SKM-1 (cell line): ENCODE data around the gene EFCAB8.

Experiments
- DNase-seq: peaks from one replicate; lab custom pipeline; 2025; ENCODE audit not compliant: unreplicated experiment; lab: John Stamatoyannopoulos, UW

The EFCAB8 gene

DNA sequence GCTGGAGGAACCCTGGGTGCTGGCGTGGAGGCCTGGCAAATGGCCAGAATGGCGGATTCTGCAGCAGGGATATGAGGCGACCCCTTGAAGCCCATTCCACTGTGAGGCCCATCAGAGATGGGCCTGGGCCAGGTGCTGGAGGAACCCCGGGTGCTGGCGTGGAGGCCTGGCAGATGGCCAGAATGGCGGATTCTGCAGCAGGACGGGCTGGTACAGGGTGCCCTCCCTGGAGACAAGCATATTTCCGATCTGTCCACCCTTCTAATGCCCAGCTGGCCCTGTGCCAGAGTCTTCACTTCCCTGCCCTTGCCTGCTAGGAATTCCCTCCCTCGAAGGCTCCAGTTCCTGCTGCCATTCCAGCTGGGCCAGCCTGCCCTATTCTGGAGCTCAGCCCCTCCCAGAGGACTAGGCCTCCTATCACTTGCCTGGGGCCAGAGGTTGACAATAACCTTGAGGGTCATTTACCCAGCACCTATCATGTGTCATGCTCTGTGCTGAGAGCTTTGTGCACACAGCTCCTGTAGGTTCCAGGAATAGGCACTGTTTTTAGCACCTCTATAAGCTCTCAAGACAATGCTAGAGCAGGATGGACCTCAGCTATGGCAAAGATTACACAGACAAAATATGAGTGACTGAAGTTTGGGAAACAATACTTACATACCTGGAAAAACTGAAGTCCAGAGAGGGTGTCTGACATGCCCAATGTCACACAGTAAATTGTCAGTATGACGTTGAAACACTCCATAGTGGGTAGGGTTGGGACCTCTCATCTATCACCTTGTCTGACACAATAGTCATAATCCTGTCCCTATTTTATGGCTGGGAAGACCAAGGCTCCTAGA is 124.1 kb downstream of the EFCAB8 start:
- DNase-seq: no peak

DNA sequence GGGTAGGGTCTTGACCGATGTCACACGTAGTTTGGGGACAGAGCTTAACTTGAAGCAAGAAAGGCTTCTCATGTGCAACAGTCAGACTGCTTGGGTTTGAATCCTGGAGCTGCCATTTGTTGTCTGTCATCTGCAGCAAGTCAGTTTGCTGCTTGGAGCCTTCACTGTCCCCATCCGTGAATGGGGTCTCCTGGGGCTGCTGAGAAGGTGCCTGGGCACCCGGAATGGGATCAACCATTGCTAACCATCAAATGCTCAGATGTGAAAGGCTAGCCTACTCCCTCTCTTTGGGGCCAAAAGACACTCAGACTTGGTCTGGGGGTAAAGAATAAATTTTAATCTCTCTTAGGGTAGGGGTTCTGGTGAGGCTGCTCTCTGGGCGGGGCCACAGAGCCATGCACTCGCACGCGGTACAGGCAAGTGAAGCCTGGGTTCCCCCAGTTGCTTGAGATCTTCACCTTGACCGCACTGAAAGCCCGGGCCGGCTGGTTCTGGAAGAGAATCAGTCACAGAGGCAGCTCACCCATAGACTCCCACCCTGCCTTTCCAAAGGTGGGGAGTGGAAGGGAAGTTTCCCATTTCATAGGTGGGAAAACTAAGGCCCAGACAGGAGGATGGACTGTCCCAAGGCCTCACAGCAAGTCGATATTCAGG is 124.9 kb downstream of the EFCAB8 start:
- no peak for DNase-seq

DNA sequence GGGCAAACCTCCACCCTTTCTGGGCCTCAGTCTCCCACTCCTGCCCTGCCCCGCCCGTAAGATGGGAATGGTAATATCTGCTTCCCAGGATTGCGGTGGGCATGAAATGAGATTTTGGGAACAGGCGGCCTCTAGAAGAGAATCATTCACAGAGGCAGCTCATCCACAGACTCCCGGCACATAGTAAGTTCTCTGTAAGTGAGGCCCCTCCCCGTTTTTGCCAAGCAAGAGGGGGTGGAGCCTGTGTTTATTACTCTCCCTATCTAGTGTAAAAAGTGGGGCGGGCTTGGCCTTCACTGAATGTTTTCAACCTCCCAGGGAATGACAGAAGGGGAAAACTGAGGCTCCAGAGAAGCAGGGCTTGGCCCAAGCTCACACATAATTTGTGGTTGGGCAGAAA is 125.5 kb downstream of the EFCAB8 start:
- DNase-seq: no peak

DNA sequence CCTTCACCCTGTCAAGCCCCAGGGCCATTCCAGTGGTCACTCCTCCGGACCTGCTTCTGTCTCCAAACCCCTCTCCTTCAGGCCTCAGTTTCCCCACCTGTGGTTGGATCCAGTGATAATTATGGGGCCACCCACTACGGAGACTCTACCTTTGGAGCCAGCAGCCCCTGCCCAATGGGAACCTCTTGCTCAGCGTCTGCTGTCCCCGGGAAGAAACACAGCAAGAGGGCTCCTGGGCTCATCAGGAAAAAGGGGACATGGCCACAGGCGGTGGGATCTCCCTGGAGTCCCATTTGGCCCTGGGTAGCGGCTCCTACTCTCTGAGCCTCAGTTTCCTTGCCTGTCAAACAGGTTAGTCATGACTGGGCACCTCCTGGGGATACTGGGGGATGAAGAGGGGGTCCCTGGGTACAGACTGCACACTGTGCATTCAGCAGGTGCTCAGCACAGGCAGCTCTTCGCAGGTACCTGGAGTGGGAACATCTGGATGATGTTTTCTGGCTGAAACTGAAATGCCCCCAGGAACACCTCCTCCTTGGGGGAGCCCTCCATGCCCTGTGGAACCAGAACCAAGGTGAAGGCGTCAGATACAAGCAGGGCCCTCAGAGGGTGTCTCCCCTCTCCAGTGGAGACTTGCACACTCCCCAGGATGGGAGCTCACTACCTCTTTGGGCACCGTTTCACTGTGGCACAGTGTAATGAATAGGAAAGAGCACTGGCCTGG is 126.1 kb downstream of the EFCAB8 start:
- DNase-seq: no peak

DNA sequence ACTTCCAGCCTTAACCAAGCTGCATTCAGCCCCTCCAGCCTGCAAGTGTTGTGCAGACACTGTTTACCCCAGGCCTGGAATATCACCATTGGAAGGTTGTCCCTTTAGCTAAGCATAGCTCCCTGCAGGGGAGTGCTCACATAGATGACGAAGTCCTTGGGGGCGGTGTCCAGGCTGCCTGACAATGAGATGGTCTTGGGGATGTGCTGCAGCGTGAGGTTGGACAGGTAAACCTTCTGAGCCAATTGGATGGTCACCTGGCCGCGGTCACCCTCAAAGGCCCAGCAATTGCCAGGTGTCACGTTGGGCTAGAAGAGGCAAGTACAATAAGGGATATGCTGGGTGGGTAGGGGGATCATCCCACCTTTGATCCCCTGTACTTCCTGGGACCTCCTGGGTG is 126.9 kb downstream of the EFCAB8 start:
- DNase-seq: no peak

DNA sequence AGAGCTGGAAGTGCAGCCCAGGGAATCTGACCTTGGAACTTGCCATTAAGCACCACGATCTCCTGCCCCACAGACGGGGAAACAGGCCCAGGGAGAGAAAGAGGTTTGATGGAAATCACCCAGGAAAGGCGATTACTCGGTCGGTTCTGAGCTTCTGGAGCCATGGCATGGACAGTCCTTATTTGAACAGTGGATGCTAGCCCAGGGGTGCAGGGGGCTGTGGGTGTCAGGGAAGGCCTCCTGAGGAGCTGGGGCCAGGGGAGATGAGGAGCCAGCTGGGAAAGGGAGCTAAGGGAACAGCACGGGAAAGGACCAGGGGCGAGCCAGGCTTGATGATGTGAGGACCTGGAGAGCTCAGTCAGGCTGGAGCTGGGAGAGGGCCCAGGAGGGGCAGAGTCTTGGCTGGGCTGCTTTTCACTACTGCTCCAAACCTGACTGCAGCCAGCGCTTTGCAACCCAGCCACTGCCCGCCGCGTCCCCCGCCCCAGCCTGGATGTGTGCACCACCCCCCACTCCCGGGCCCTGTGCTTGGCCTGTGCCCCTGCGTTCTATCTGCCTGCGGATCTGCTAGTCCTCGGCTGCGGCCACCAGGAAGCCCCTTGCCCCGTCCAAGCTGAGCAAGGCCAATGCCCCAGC is 127.7 kb downstream of the EFCAB8 start:
- DNase-seq: no peak

DNA sequence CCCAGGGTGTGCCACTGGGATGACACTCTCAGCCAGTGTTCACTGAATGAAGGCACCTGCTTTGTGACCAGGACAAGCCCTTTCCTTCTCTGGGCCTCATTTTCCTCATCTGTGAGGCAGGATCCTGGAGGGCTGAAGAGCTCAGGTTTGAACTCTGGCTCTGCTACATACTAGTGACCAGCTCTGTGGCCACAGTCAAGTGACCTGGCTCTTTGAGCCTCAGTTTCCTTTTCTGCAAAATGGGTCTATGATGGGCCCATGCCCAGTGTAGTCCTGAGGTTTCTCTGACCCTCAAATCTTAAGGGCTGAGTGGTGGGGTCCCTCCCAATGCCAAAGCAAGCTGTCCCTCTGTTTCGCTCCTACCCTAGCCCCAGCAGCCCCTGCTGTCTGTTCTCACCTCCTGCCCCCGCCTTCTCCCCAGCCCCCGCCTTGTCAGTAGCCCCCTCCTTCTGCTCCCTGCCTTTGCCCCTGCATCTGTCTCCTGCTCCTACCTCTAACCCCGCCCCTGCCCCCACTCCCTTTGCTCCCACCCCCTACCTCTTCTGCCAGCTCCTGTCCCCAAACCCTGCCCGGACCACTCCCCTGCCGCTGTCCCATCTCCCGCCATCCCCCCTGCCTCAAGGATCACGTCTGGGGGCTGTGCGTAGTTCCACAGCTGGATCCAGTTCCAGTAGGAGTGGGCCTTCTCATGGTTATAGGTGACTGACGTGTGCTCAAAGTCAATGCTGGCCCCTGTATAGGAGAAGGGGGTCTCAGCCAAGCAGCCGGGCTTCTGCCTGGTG is 128.5 kb downstream of the EFCAB8 start:
- no peak for DNase-seq

DNA sequence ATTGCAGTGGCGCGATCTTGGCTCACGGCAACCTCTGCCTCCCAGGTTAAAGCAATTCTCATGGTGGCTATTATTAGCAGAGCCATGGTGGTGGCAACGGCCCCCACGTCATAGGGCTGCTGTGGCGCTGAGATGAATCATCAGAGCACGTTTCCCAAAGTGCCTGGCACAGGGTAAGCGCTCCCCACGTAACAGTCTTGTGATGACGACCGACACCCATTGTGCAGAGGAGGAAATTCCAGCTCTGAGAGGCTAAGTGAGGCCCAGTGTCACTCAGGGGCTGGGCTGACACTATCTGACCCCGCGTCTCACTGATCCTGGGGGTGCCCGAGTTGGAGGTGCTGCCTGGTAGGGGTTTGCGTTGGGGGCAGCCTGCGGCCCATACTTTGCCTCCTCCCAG is 129.3 kb downstream of the EFCAB8 start:
- DNase-seq: no peak

DNA sequence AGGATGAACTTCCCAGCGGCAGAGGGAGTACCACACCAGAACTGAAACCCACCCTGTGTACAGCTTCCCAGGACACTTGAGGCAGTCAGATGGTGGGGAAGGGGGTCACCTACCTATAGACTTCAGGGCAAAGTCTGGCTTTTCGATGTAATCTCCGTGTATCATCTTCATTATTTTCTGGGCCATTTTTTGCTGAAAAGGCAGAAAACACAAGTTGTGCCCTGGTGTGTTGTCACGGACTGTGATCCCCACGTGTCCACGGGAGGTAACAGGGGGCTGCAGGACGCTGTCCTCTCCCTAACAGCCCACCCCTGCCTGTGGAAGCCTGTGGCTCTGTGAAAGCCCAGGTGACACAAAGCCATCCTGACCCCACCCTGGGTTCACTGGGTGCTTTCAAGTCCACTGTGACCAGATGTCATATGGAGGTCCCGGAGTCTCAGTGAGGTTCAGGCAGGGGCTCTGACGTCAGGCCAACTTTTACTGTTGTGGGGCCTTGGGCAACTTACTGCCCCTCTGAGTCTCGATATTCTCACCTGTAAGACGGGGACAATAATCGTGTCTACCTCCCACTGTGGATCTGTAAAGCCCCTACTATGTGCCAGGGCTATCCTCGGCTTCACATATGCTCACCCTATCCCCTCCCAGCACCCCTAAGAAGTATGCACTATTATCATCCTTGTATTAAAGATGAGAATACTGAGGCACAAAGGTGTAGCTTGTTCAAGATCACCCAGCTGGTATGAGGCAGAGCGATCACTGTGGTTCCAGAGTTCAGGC is 131.0 kb downstream of the EFCAB8 start:
- DNase-seq: no peak

DNA sequence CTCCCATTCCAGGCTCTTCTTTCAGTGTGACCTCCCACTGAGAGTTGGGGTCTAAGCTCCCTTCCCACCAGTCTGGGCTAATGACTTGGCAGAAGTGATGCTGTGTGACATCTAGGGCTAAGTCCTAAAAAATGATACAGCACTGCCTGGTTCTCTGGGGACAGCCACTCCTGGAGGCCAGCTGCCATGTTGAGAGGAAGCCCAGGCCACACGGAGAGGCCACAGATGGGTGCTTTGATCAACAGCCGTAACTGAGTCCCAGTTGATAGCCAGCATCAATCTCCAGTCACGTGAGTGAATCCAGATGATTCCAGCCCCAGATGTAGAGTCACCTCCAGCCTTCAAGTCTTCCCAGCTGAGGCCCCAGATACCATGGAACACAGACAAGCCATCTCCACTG is 131.7 kb downstream of the EFCAB8 start:
- DNase-seq: no peak

DNA sequence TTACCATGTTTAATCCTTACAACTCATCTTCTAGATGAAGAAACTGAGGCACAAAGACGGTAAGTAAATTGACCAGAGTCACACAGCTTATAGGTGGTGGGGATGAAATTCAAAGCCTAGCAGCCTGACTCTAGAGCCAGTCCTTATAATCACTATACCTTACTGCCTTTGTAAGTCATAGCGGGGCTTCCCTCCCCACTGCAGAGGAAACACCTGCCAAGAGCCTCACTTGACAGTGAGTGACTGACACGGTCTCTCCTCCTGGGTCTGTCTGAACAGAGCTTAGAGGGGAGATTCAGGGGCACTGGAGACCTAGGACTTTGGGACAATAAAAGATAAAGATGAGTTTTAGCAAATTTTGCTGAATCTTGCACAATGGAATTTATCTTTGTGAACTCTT is 132.7 kb downstream of the EFCAB8 start:
- no peak for DNase-seq

DNA sequence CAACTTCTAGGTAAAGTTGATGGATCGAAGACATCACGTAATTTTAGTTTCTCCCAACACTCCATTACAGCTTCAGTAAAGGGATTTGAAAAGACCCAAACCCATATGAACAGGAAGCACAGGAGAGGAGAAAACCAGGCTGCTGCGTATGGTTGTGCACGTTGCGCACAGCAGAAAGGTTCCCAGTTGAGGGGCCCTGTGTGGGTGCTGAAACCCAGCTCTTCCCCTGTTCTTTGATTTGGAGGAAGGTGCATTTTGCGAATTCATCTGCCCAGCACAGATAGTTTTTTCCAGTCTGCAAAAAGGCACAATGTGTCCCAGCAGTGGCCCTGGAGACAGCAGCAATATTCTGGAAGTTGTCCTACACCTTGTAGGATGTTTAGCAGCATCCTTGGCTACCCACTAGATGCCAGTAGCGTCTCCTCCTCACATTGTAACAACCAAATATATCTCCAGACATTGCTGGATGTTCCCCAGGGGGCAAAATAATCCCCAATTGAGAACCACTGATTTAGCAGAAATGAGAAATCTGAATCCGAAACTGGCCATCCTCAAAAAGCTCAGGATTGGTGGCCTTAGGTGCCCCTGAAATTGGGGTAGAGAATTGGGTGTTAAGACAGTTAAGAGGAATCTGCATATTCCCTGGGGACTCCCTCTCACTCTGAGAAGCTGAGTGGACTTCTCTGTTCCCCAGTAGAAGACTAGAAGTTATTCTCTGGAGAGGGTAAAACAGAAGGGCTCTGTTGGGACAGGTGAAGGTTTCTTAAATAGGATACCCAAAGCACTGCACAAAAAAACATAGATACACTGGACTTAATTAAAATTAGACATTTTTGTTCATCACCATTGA is 133.3 kb downstream of the EFCAB8 start:
- DNase-seq: no peak

DNA sequence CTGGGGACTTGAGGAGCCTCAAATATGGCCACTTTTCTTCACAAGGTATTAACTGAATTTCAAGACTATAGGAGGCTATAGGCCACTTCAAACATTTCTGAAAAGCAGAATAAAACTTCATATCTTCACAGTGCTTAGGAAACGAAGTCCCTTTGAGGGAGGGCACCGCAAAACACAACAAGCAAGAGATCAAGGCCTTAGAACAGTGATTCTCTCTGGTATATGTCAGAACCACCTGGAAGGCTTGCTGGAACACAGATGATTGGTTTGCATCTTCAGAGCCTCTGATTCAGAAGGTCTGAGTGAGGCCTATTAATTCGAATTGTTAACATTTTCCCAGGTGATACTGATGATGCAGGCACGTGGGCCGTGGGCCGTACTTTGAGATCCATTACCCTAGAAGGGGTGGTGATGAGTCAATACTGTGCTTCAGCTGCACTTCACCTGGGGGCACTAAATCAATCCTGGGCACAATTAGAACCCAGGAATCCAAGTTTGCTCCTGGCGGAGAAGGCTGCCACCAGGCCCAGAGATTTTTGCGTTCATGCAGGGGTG is 134.8 kb downstream of the EFCAB8 start:
- no peak for DNase-seq

DNA sequence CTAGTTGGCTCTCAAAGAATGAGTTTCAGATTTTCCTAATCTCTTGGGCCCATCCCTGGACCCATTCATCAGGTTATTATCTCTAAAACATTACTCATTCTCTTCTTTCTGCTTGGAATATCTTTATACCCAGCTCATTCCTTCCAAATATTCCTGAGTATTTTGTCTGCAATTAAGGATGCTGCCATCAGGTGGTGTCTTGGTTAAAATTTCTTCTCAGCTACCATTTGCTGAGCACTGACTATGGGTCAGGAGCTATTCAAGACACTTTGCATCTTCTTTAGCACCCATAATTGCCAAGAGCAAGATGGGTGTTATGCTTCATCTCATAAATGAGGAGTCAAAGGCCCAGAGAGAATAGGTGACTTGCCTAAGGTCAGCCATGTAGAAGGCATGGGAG is 137.1 kb downstream of the EFCAB8 start:
- no peak for DNase-seq

DNA sequence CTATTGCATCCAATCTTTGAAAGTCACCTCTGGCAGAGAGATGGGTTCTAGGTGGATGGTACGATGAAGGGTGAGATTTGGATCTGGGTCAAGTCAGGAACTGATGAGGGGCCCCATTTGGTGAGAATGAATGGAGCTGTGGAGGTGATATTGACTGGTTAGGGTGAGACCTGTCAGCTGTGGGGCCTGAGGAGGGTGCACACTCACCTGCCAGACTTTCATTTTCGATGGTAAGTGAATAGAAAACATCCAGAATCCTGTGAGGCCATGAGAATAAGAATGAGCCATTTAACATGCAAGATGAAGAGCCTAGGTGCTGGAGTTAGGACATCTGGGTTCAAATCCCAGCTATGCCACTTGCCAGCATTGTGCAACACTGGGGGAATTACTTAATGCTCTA is 138.7 kb downstream of the EFCAB8 start:
- no peak for DNase-seq

DNA sequence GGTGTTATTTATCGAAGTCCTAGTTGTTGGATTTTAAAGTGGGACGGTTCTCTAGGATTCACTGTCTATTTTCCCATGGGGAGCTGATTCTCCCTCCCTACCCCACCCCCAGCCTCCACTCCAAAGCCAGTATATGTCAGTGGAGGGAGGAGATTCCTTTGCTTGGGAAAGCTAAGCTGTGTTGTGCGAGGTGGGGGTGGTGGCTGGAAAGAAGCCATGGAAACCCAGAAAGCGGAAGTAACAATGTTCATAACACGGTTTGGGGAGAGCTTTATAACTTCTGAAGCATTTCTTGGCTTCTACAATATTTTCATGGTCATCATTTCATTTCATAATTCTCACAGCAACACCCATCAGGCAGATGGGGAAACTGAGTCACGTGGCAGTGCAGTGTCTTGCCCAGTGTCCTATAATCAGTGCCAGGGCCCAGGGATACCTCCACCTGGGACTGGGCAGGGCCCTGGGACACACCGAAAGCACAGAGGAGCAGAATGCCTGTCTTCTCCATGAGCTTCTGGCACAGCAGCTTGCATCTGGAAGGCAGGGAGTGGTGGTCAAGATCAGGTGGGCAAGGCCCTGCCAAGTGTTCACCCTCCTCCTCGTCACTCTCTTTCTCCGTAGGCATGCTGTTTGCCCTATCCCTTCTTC is 141.0 kb downstream of the EFCAB8 start:
- peak; percentile 66 for DNase-seq

DNA sequence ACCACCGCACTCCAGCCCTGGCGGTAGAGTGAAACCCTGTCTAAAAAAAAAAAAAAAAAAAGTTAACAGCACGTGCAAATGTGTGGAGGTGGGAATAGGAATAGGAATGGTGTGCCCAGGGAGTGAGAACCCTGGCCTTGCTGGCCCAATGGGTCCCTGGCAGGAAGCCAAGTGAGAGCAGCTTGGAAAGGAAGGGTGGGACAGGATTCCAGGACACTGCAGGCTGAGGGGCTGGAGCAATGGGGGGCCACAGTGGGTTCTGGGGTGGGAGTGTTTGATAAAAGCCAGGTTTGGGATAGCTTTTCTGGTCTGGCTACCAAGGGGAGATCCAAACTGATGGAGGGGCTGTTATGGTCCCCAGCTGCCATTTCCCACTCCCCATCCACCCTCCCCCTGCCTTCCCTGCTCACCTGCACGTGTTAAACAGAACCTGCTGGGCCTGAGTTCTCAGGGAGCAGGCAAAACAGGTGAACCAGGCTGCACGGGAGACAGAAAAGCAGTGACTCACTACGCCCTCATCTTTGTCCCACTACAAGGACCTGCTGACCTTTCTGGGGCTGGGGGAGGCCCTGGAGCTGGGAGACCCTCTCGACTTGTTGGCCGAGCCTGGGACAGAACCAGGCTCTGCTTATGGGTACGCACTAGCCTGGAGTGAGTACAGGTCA is 142.2 kb downstream of the EFCAB8 start:
- no peak for DNase-seq
